ENCODE data around the gene ECSCR. TPM values are rescaled to one million over a fixed set of nuclear protein-coding genes. Genes with fewer than 3 reads are reported as not detected.

ECSCR gene
- total and polyA plus RNA-seq, 2 donors (not counting 3 experiments of a cell fraction or from before 2014, with no cell fraction given): 365 to 1,085 TPM

DNA sequence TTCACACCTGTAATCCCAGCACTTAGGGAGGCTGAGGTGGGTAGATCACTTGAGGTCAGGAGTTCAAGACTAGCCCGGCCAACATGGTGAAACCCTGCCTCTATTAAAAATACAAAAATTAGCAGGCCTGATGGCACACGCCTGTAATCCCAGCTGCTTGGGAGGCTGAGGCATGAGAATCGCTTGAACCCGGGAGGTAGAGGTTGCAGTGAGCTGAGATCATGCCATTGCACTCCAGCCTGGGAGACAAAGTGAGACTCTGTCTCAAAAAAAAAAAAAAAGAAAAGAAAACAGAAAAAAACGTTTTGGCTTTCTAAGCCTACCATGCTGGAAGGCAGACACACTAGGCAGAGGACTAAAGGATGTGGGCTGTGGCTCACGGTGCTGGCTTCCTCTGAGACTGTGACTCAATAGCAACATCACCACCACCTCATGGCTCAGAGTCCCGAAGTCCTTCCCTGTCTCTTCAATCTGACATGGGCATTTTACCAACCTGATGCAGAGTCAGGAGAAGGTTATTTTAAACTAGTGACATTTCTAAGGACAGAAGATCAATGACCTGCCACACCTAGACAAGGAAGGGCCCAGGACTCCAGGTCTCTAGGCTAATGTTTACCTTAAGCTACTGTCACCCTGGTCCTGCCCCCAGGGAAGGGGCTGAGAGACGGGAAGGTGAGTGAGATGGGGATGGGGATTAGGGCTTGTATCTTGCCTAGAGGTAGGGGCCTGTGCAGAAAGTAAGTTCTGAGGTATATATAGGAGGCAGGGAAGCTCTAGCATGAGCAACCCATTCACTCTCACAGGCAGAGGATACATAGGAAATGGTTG, 3.7 kb downstream of the ECSCR start:
- peak overlapping the region; percentile 96 for H3K4me2 ChIP-seq (ENCODE audit: insufficient read depth, low read length)
- POLR2A ChIA-PET: interaction anchor here (0.7 to 2.4 kb wide), 5 partner anchors 13 to 60 kb away, joined by 3 to 15 read pairs (median 6); no protein-coding TSS in a partner anchor
- dilution Hi-C loops (cut with MboI; ENCODE audit: extremely low pct_ligation_motif_present, low sequenced_read_pairs): no loop called here
- peak overlapping the region; percentile 99 for H3K9ac ChIP-seq (replicated peaks; ENCODE audit: extremely low read depth, insufficient read depth, low read length)
- CTCF ChIA-PET: interaction anchor here (0.7 to 2.9 kb wide), 6 partner anchors 15 to 54 kb away, joined by 3 to 26 read pairs (median 8); partner anchors contain the start of gene STING1
- H3K27me3 ChIP-seq (ENCODE audit: control insufficient read depth in 2 of 2, insufficient read depth in 2 of 2, low read length in 2 of 2): no peaks in the 10 kb centered on the region
- H3K9me3 ChIP-seq (replicated peaks; ENCODE audit: control insufficient read depth, insufficient read depth, low read length): no peaks in the 10 kb centered on the region
- H3K36me3 ChIP-seq (ENCODE audit: control insufficient read depth in 2 of 2, extremely low read depth in 1 of 2, insufficient read depth in 2 of 2, low read length in 2 of 2): peaks cover 29 to 39% of the 10 kb centered on the region in 2 experiments
- H3K79me2 ChIP-seq (ENCODE audit: control insufficient read depth, insufficient read depth, low read length): peaks cover 63% of the 10 kb centered on the region
- peak overlapping the region; percentile 99 for H3K27ac ChIP-seq (ENCODE audit: insufficient read depth, low read depth, low read length)
- peak; percentile 82 for DNase-seq (ENCODE audit: low read depth, low spot score)
- H3K9me1 ChIP-seq (replicated peaks; ENCODE audit: control insufficient read depth, extremely low read depth, insufficient read depth, low read length): no peaks in the 10 kb centered on the region
- no peak overlapping the region for H2AFZ ChIP-seq (ENCODE audit: low read depth, low read length)
- BruUV-seq (replicated peaks): no TSS peak
- H3K4me1 ChIP-seq (ENCODE audit: control insufficient read depth, extremely low read depth, insufficient read depth, low read length): peaks cover 41% of the 10 kb centered on the region
- no peaks in the 10 kb centered on the region for H4K20me1 ChIP-seq (replicated peaks; ENCODE audit: control insufficient read depth, extremely low read depth, insufficient read depth, low read length)
- TF ChIP-seq GATA2 (IDR thresholded peaks at IDR 0.05; ENCODE audit: insufficient read depth, insufficient read length, low read depth, low read length) (no peak), EZH2 (IDR thresholded peaks at IDR 0.05; ENCODE audit: borderline replicate concordance, low read depth, low read length, severe bottlenecking) (no peak), POLR2AphosphoS5 (IDR thresholded peaks at IDR 0.05; ENCODE audit: insufficient read depth, low read depth, low read length) (peak; percentile 32), POLR2A (IDR thresholded peaks at IDR 0.05; ENCODE audit: low read depth, low read length) (no peak), CTCF (IDR thresholded peaks at IDR 0.05; ENCODE audit: extremely low read depth in 1 of 2, insufficient read depth in 1 of 2, low read depth in 1 of 2, low read length in 2 of 2) (no peak), JUN (IDR thresholded peaks at IDR 0.05; ENCODE audit: borderline replicate concordance, insufficient read depth, insufficient read length, low read depth) (peak; percentile 33), FOS (IDR thresholded peaks at IDR 0.05; ENCODE audit: borderline replicate concordance, insufficient read depth, low read length) (peak; percentile 64), MYC (IDR thresholded peaks at IDR 0.05; ENCODE audit: low read depth, low read length) (peak; percentile 91)
- TF ChIP-seq, protein P1, sequence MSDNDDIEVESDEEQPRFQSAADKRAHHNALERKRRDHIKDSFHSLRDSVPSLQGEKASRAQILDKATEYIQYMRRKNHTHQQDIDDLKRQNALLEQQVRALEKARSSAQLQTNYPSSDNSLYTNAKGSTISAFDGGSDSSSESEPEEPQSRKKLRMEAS (IDR thresholded peaks at IDR 0.05; ENCODE audit: insufficient read depth, insufficient read length): no peak
- peak; percentile 90 for FAIRE-seq
- H3K4me3 ChIP-seq (replicated peaks in 1 of 3; ENCODE audit: insufficient read depth in 1 of 3, low read depth in 1 of 3, low read length in 3 of 3): peak overlapping the region in 1 of 3 experiments; percentile 97
- intact Hi-C loops (cut with micrococcal nuclease): loop anchor here (1.0 to 2.0 kb wide), 3 partner anchors 14 to 54 kb away; no protein-coding TSS in a partner anchor
